ENCODE measurements around the gene IFNL2. TPM values are rescaled to one million over a fixed set of nuclear protein-coding genes. Genes with fewer than 3 reads are reported as not detected.
"Not testable (repeated sequence)": the region's sequence is repeated elsewhere in the genome, so short reads cannot be mapped to it uniquely, and the experiment has no call there.

IFNL2 gene
- total RNA-seq, result not detected

- ATAC-seq (ENCODE audit: low FRiP score); DNase-seq (ENCODE audit: low spot score): not testable (repeated sequence)
These were observed at the start of gene IFNL2 for GRCh38 chr19:39268085-39268484. IFNL2 (plus strand) TSS chr19:39268396; CDS start chr19:39268569, 173 bp downstream.

- ATAC-seq (ENCODE audit: low FRiP score); DNase-seq (ENCODE audit: low spot score): not testable (repeated sequence)
These were observed 49.1 kb upstream of the IFNL2 start for GRCh38 chr19:39219108-39219507.

GRCh38 chr19:39223703-39224279, 44.4 kb upstream of the IFNL2 start:
- ATAC-seq (ENCODE audit: low FRiP score) (no peak), DNase-seq (ENCODE audit: low spot score) (no peak)
- no peak for TF ChIP-seq CTCF (IDR thresholded peaks at IDR 0.05)

GRCh38 chr19:39224910-39225309, 43.3 kb upstream of the IFNL2 start:
- no peak for ATAC-seq (ENCODE audit: low FRiP score)
- DNase-seq (ENCODE audit: low spot score), result no peak
- no peak for TF ChIP-seq CTCF (IDR thresholded peaks at IDR 0.05)

- no peak for TF ChIP-seq CTCF (IDR thresholded peaks at IDR 0.05)
- DNase-seq (ENCODE audit: low spot score), result no peak
- no peak for ATAC-seq (ENCODE audit: low FRiP score)
These were observed 38.0 kb upstream of the IFNL2 start for GRCh38 chr19:39230096-39230764.

GRCh38 chr19:39232708-39233107, 35.5 kb upstream of the IFNL2 start:
- no peak for ATAC-seq (ENCODE audit: low FRiP score)
- no peak for TF ChIP-seq CTCF (IDR thresholded peaks at IDR 0.05)
- DNase-seq (ENCODE audit: low spot score), result no peak

- DNase-seq (ENCODE audit: low spot score) (no peak), ATAC-seq (ENCODE audit: low FRiP score) (no peak)
- no peak for TF ChIP-seq CTCF (IDR thresholded peaks at IDR 0.05)
These were observed 31.7 kb upstream of the IFNL2 start for GRCh38 chr19:39236527-39236926.

Data from omental fat pad (tissue), 4 donors.